HG03196 (cell line): ENCODE measurements around the gene C1orf105.
A peak's percentile ranks its signal among the peaks of the same experiment; 100 is the strongest.
"Not testable (repeated sequence)": the region's sequence is repeated elsewhere in the genome, so short reads cannot be mapped to it uniquely, and the experiment has no call there.

ENCODE experiments used
- ATAC-seq: cut with Tn5 transposase; IDR thresholded peaks from one replicate; pipeline ENCODE4 v1.9.1; 2021; ENCODE audit not compliant: unreplicated experiment

Gene C1orf105

DNA sequence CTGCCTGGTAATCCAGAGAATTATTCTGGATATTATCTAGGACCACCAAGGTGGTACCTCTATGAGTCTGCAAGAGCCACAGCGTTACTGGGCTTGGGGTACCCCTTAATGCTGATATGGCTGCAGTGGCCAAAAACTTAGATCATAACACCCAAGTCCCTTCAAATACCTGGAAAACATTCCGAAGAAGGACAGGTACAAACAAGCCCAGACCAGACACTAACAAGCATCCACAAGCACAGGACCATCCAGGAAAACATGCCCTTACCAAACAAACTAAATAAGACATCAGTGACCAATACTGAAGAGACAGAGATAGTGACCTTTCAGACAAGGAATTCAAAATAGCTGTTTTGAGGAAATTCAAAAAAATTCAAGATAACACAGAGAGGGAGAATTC lies 2.9 kb downstream of the C1orf105 start:
- no peak for ATAC-seq

DNA sequence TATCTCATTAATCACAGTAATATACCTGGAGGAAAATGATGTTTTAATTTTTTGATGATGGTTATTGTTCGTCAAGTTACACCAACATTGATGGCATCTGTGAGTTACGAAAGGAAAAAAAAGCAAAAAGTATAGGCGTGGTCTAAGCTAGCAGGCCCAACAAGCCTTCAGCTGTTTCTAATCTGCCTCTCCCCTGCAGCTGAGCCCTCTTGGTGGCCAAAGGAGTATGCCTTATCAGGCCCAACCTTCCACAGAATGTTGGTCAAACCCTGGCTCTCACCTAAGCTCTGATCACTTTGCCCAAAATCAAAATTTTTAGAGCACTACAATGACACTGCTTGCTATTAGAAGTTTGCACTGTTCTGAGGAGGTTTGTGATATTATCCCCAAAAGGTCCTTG lies 4.9 kb downstream of the C1orf105 start:
- ATAC-seq = no peak

DNA sequence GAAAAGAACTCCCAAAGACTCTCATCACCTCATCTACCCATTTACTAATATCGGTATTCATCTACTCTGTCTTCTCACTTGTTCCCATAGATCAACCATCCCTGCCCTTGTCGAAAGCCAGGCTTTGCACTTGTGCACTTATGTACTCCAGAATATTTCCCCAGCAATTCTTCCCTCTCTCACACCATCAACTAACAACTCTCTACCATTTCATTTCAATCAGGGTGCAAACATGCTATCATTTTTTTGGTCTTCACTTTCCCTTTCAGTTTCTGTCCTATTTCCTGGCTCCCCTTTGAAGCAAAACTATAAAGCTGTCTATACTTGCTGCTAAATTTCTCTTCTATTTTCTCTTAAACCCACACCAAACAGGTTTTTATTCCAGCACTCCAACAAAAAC lies 6.7 kb downstream of the C1orf105 start:
- ATAC-seq = no peak

DNA sequence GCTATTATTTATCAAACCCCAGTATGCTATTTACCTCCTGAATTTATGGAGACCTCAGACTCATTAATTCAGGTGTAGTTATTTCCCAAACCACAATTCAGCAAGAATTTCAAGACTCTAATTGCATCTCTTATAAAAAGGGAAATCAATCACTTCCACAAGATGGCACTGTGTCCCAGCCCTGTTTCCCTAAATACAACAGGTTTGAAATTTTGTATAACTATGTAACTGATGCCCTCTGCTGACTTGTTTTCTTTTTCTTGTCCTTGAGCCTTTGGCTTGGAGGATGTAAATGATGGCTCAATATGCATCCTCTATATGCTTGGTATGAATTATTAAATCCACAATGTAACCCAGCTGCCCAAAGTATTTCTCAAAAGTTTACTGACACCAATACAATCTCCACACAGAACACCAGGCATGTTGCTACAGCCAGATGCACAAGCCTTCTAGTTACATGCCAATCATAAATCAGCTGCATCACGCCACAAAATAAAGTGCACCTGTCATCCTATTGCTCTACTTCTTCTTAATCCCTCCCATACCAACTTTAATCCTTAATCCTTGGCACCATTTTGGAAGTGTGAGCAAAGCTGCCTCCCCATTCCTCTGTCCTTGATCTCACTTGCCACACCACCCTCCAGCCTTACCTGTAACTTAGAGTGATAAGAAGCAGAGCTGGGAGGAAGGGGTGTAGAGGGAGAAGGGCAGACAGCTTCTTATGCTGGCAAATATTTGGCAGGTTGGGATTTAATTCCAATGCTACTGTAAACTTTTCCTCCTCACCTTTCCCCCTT lies 9.0 kb downstream of the C1orf105 start:
- ATAC-seq = no peak

DNA sequence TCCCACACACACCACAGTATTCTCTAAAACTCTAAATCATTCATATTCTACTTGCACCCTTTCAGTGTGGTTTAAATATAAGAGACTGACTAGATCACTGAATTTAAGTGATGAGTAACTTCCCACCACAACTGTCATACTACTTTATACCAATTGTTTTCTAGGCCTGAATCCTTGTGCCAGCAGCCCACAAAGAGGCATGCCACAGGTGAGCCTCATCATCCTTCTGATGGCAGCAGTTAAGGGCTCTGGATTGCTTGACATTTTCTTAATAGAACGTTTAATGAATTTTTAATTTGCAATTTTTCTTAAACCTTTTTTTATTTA lies 9.6 kb downstream of the C1orf105 start:
- ATAC-seq = no peak

DNA sequence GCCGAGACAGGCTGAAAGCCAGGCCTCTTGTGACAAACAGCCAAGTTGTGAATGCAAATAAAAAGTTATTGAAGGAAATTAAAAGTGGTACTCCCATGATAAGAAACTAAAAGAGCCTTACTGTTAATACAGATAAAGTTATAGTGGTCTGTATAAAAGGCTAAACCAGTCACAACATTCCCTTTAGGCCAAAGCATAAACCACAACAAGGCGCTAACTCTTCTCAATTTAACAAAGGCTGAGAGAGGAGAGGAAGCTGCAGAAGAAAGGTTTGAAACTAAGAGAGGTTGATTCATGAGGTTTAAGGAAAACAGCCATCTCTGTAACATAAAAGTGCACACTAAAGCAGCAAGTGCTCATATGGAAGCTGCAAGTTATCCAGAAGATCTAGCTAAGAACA lies 10.7 kb downstream of the C1orf105 start:
- no peak for ATAC-seq

DNA sequence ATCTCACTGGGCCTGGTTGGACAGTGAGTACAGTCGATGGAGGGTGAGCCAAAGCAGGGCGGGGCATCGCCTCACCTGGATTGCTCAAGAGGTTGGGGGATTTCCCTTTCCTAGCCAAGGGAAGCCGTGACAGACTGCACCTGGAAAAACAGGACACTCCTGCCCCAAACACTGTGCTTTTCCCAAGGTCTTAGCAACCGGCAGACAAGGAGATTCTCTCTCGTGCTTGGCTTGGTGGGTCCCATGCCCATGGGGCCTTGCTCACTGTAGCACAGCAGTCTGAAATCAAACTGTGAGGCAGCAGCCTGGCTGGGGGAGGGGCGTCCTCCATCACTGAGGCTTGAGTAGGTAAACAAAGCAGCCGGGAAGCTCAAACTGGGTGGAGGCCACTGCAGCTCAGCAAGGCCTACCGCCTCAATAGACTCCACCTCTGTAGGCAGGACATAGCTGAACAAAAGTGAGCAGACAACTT lies 11.3 kb downstream of the C1orf105 start:
- no peak for ATAC-seq

DNA sequence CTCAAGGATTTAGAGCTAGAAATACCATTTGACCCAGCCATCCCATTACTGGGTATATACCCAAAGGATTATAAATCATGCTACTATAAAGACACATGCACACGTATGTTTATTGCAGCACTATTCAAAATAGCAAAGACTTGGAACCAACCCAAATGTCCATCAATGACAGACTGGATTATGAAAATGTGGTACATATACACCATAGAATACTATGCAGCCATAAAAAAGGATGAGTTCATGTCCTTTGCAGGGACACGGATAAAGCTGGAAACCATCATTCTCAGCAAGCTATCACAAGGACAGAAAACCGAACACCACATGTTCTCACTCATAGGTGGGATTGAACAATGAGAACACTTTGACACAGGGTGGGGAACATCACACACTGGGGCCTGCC lies 16.7 kb downstream of the C1orf105 start:
- ATAC-seq = not testable (repeated sequence)

DNA sequence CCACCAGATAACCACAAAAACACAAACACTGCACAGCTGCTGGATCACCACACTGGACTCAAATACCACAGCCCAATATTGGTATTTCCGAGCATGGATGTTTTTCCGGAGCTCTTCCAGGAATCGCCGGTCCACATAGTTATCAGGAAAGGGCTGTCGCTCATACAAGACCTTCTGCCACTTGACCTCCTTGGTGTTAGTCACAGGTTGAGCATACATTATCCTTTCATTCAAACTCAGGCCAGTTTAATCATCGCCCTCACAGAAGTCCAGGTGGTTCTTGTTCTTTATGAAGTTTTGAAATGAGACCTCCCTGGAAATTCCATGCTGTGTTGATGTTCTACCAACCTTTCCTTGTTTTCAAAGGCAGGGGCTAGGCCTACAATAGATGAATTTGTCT lies 21.9 kb downstream of the C1orf105 start:
- ATAC-seq = no peak

DNA sequence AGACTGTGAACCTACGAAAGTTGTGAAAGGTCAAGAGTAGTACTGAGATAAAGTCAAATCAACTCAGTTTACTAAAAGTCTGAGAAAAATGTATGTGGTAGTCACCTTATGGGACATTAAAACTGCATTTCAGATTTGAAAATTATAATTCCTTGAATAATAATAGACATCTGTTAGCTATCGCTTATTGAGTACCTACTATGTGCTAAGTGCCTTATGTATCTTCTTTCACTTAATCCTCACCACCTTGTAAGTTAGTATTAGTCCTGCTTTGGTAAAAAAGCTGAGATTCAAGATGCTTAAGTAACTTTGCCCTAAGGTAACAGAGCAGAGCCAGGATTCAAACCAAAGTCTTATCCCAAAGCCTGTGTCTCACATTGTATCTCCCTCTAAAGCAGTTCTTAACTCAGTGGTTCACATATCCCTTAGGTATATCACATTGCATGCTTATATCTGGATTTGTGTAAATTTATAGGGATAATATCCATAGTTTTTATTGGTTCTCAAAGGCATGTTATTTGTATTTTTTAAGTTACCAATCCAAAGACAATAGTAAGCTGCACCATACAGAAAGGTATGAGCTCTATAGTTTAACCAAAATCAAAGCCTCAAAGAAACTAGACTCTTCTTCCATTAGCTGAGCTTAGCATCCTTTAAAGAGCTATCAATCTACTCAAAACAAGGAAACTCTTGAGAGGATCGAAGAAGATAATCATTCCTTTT lies 22.5 kb downstream of the C1orf105 start:
- no peak for ATAC-seq

DNA sequence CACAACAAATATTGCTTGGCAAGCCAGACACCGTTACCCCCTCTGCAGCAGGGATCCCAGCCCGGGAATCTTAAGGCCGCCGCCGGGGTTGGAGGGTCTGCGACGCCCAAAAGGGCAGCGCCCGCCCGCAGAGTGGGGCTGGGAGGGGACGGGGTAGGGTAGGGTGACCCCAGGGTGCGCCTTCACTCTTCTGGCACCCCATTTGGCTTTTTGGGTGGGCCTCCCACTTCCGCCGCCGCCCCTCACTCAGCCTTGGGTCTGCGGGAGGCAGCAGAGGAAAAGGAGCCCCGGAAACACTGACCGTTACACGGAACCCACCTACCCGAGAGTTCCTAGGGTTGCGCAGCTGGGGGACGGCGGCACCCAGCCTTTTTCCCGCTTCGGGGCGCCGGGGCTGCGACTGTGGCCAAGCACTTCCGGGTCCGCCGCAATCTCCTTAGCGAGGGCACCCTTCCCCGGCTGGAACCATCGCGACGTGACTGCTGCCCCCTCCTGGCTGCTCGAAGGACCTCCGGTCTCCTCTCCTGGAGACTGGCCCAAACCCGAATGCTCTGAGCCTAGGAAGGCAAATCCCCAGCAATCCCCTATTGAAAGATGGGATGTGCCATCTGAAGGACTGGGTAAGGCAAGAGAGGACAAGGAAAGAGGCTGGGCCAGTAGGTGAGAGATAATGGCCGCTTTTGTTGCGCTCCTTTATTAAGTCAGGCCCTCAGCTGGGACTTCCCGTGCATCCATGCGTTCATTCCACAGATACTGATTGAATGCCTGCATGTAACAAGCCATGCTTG lies 23.4 kb downstream of the C1orf105 start, which contains the start of gene PIGC:
TSS of gene PIGC (minus strand) at position 404 of the 788 bp plus-strand sequence. CDS start 1,447 bp downstream, outside the sequence.
- peak; percentile 99 for ATAC-seq

DNA sequence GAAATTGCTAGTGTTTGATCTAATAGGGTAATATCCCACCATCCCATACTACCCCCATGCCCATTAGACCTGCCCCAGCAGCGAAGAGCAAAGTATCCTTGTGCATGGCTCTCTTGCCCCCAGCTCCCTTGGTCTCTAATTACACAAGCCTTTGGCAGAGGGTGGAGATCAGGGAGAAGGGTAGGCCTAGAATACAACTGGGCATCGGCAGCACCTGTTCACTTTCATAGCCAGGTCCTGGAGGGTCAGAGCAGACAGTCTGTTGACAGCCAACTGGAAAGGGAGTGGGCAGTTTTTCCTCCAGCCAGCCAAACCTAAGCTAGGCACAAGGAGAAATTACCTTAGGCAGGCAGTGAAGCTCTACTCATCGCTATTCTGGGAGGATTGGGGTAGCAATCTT lies 26.1 kb downstream of the C1orf105 start:
- no peak for ATAC-seq

DNA sequence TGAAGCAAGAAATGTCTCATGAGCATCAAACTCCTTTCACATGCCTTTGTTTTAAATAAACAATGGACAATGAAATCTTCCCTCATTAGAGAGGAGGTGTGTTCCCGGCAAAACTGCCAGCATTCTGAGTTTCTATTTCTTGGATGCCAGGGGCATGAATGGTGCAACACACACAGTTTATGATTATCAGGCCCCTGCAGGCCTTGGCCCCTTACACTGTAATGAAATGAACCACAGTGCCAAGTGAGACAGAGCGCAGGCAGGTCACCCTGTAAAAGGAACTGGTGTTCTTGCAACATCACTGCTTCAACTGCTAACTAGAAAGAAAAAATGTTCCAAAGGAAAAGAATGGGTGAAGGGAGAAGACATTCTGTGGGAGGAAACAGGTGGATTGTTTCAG lies 27.2 kb downstream of the C1orf105 start:
- ATAC-seq = no peak

DNA sequence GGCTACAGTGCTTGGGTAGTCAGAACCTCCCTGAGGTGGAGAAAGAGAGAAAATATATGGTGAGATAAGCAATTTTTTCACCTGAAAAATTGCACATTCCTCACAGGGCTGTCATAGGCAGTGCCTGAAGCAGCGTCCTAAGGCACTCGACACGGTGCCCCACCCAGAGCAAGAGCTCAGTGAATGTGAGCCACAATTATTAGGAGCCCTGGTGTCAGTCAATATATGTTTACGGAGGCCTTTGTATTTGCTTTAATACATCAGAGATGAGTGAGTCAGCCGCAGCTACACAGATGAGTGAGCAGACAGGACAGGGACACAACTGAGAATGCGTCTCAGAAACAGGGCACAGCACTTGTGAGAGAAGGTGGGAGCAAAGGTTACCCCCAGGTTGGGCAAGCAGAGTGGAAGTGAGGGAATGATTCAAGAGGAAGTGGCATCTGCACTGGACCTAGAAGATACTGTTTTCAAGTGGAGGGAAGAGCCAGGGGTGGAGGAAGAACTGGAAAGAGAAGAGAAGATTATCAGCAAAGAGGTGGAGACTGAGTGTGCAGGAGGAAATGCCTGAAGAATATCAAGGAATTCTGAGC lies 28.6 kb downstream of the C1orf105 start:
- ATAC-seq = no peak

DNA sequence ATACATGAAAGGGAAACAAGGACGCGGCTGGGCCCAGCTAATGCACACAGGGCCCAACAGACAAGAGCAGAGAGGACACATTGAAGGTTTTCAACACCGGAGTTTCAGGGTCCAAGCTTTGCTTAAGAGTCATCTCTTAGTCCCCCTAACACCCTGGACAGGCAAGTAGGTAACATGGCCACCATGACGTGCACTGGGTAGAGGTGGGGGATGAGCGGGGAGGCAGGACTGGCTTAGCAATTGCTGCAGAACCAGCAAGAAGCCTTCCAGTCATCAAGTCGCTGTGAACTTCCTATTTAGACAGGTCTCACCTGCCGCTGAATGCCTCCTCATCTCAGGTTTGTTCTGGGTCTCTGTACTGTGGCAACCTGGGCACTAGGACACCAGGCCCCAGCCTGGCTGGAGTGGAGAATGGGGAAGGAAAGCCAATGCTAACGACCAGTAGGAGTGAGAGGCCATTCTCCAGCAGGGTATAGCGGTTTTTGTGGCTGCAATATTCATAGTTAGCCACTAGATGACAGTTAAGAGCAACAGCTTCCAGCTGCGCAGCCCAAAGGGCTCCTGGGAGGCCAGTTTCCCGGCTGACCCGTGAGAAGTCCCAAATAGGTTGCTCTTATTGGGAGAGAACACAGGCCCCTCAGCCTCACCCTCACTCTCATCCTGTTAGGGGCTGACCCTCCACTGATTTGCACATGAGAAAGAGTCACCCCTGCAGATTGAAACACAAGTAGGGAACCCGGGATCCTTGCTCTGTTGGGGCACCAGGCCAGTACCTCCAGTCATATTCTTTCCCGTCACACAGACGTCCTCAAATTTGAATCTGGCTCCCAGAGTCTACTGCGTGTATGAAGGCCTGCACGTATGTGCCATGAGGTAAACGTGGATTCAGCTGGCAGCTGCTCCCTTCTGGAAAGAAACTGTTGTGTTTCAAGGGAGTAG lies 29.4 kb downstream of the C1orf105 start:
- no peak for ATAC-seq

DNA sequence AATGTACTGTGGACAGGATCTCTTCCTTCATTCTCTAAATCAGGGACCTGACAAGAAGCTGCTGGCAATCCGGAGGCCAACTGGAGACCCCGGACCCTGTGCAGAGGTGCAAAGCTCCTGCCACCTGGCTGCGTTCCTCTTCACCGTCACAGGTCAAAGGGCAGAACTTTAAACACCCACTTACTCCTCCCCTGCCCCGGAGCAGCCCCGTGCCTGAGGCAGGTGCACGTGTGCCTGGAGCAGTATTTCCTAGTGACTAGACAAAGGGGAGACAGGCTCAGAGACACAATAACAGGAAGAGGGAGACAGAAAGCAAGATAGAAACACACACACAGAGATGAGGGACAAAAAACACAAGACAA lies 30.0 kb downstream of the C1orf105 start:
- ATAC-seq = no peak

DNA sequence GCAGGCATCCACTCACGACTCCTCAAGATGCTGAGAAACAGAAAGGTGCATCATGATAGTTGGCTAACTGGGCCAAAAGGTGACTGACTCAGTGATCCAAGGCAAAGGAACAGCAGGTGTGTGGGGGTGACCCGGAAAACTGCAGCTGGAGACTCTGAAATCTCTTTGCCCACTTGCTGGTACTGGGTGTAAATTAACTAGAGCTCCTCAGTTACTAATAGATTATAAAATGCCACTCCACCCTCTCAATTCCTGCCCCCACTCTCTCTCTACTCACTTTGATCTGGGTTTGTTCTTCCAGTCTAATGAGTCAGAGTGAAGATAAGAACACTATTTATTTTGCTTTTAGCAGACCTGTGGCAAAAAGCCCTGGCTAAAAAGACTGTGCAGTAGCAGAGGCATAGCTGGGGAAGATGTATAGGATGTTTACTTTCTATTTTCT lies 30.5 kb downstream of the C1orf105 start:
- ATAC-seq = no peak

DNA sequence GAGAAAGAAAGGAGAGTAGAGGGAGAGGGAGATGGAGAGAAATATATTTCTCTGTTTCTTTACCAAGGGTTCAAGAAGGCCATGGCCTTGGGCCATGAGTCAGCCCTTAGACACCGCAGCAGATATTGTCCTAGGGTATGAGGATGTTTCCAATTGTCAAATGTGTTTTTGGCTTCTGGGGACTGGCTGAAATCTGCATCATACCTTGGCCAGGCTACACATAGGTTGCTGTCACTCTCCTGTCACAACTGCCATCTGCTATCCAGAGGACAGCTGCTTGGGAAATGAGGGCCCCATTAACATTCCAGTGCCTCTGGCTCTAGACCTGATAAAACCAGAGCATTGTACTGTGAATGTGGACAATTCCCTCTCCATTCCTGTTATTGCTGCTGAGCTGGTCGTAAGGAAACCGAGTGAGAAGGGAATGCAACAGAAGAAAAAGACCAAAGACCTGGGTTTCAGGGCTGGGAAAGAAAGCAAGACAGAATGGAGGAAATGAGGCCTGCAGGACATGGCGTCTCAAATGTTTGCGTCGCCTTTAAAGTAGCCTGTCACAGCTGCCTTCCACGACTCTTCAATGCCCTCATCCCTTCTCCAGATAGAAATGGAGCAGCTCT lies 32.2 kb downstream of the C1orf105 start:
- ATAC-seq = no peak

DNA sequence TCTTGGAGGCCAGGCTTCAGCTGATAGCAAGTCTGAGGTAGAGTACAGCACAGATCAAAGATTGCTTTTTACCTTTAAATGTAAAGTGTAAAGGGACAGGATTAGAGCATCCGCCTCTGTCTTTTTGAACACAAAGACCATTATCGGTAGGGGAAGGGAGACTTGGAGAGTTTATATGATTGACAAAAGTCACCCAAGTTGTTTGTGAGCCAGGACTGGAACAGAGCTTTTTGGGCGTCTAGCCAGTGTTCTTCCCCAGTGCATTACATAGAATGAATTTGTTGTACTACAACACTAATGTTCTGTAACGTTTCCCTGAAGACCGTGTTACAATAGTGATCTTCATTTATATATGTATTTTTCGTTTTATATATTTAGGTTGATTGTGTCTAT lies 32.7 kb downstream of the C1orf105 start:
- no peak for ATAC-seq

DNA sequence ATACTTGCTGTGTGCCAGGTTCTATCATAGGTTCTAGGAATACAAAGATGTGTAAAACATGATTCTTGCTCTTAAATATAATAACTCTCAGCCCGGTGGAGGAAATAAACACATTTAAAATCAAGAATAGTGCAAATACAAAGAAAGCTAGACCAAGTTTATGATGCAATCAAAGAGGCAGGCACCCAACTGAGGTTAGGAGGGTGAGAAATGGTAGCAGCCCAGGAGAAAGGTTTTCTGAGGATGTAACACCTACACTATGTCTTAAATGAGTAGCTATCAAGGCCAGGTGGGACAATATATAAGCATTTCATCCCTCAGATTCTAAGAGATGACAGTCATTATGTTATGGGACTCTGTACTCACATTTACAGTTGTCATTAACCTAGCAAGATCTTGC lies 33.1 kb downstream of the C1orf105 start:
- no peak for ATAC-seq
